WERI-Rb-1 (cell line): ENCODE data around the gene SRGAP3.

Experiments used
- DNase-seq: peaks from one replicate; pipeline ENCODE4 v3.0.0-alpha.2; 2020
- H3K27ac ChIP-seq: fragments of 250-450 bp; sonication (Bioruptor Pico); 2 replicates; pipeline ENCODE4 v1.5.1; 2020; ENCODE audit warnings: mild to moderate bottlenecking, moderate library complexity
- H3K27me3 ChIP-seq: fragments of 250-450 bp; sonication (Bioruptor Pico); 2 replicates; pipeline ENCODE4 v1.5.1; 2021; ENCODE audit warnings: mild to moderate bottlenecking, low read depth, moderate library complexity; ENCODE audit not compliant: insufficient read depth, severe bottlenecking
- H3K36me3 ChIP-seq: fragments of 250-450 bp; sonication (Bioruptor Pico); 2 replicates; pipeline ENCODE4 v1.5.1; 2020; ENCODE audit warnings: mild to moderate bottlenecking, moderate library complexity
- H3K4me3 ChIP-seq: 2 replicates; pipeline ENCODE4 v1.5.1; 2011; ENCODE audit warnings: low read depth, mild to moderate bottlenecking, control low read depth, low read length
- H3K9me3 ChIP-seq: fragments of 250-450 bp; sonication (Bioruptor Pico); 2 replicates; pipeline ENCODE4 v1.5.1; 2021; ENCODE audit warnings: mild to moderate bottlenecking, moderate library complexity; ENCODE audit not compliant: severe bottlenecking
- TF ChIP-seq, protein P1 (sequence below): IDR thresholded peaks from 2 replicates; pipeline ENCODE4 v1.5.1; 2011; ENCODE audit warnings: low read depth, mild to moderate bottlenecking, control low read depth, inconsistent platforms, low read length

The SRGAP3 gene

GRCh38 chr3:9107738-9108137 is 141.7 kb downstream of the SRGAP3 start:
- Histone ChIP-seq H3K27me3 (no peaks in the 10 kb centered on the region), H3K27ac (no peak overlapping the region), H3K9me3 (no peaks in the 10 kb centered on the region), H3K4me3 (no peak overlapping the region), H3K36me3 (peaks cover 7% of the 10 kb centered on the region)
- DNase-seq: no peak
- TF ChIP-seq, protein P1, sequence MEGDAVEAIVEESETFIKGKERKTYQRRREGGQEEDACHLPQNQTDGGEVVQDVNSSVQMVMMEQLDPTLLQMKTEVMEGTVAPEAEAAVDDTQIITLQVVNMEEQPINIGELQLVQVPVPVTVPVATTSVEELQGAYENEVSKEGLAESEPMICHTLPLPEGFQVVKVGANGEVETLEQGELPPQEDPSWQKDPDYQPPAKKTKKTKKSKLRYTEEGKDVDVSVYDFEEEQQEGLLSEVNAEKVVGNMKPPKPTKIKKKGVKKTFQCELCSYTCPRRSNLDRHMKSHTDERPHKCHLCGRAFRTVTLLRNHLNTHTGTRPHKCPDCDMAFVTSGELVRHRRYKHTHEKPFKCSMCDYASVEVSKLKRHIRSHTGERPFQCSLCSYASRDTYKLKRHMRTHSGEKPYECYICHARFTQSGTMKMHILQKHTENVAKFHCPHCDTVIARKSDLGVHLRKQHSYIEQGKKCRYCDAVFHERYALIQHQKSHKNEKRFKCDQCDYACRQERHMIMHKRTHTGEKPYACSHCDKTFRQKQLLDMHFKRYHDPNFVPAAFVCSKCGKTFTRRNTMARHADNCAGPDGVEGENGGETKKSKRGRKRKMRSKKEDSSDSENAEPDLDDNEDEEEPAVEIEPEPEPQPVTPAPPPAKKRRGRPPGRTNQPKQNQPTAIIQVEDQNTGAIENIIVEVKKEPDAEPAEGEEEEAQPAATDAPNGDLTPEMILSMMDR: no peak

GRCh38 chr3:9105421-9105820 is 144.0 kb downstream of the SRGAP3 start:
- TF ChIP-seq, protein P1: no peak
- Histone ChIP-seq H3K9me3 (no peaks in the 10 kb centered on the region), H3K27me3 (no peaks in the 10 kb centered on the region), H3K4me3 (no peak overlapping the region), H3K36me3 (peaks cover 6% of the 10 kb centered on the region), H3K27ac (no peak overlapping the region)
- DNase-seq: no peak

DNA sequence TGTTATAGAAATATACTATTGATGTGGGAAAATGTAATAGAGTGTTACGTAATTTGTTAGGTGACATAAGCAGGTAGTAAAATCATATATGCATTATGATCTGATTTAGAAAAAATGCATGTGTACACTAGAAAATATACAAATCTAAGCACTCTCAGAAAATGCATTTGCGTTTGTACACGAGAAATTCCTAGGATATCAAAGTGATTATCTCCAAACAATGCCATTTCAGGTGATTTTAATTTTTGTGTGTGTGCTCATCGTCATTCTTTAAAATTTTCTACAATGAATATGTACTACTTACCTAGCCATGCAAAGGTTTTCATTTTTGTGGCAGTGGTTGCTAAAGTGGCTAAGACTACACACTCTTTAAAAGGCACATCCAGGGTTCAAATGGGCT is 145.3 kb downstream of the SRGAP3 start:
- Histone ChIP-seq H3K27ac (no peak overlapping the region), H3K4me3 (no peak overlapping the region)
- no peak for DNase-seq

DNA sequence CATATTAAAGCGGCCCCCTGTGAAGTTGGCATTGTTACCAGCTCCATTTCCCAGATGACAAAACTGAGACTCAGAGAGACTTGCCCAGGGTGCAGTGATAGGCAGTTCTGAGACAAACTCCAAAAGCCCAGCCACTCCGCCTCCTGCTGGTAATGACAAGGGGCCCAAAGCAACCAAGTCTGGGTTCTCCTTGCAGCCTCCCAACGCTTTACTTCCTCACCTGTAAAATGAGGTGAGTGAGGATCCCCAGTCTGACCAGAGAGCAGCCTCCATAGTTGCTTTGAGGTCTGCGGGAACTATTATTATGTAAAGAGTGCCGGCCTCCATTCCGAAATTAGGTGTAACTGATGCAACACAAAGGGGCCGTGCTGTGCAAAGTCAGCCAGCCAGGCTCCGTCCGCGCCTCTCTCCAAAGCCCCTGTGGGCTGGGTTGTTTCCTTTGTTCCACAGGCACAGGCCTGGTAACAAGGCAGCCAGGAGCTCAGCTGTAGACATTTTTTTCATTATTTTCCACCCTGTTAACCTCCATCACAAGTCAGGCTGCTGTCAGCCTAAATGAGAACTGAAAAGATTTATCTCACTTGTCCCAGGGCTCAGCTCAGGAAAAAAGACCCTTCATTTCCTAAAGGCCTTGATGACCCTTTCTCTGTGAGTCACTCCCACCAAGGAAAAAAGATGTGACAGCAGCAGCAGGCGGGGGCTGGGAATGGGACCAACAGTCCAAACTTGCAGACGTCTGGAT is 147.0 kb downstream of the SRGAP3 start:
- DNase-seq: no peak
- Histone ChIP-seq H3K27me3 (no peaks in the 10 kb centered on the region), H3K27ac (no peak overlapping the region), H3K36me3 (peaks cover 6% of the 10 kb centered on the region), H3K9me3 (no peaks in the 10 kb centered on the region), H3K4me3 (no peak overlapping the region)
- TF ChIP-seq, protein P1: no peak

More for the DNA sequence above, 145.3 kb downstream of the SRGAP3 start:
- Histone ChIP-seq H3K9me3 (no peaks in the 10 kb centered on the region), H3K27me3 (no peaks in the 10 kb centered on the region), H3K36me3 (peaks cover 6% of the 10 kb centered on the region)
- TF ChIP-seq, protein P1: no peak

DNA sequence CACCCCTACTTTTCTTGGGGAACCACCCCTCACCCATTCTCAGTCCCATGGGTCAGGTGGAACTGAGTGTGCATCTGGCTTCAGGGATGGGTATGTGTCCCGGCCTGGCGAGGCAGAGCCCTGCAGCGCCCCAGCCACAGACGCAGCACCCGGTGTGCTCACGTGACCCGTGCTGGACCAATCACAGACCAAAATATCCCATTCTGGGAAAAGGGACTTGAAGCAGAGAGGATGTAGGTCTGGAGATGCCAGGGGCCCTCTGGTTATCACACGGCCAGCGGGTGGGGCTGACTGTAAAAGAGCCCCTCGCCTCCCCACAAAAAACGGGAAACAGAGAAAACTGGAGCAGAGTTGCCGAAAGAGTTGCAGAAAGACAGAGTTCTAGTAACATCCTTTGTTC is 148.2 kb downstream of the SRGAP3 start:
- no peaks in the 10 kb centered on the region for H3K9me3 ChIP-seq
- no peak overlapping the region for H3K27ac ChIP-seq
- TF ChIP-seq, protein P1: no peak

GRCh38 chr3:9100513-9100894 is 148.9 kb downstream of the SRGAP3 start:
- DNase-seq: no peak
- H3K9me3 ChIP-seq: no peaks in the 10 kb centered on the region
- H3K27me3 ChIP-seq: no peaks in the 10 kb centered on the region
- TF ChIP-seq, protein P1: no peak
- H3K36me3 ChIP-seq: peaks cover 6% of the 10 kb centered on the region
- H3K4me3 ChIP-seq: no peak overlapping the region
- H3K27ac ChIP-seq: no peak overlapping the region

More for the DNA sequence above, 148.2 kb downstream of the SRGAP3 start:
- no peak for DNase-seq
- Histone ChIP-seq H3K27me3 (no peaks in the 10 kb centered on the region), H3K36me3 (peaks cover 6% of the 10 kb centered on the region), H3K4me3 (no peak overlapping the region)
